A549 (cell line): Measurements from ENCODE around the gene GBGT1.

ENCODE experiments used
- CEBPB ChIP-seq, 2 experiments: fragments of >200 bp in 1 of 2; sonication (Bioruptor Twin) in 1 of 2; formaldehyde crosslinking in 1 of 2; IDR thresholded peaks; 2 replicates each; pipeline ENCODE4 v1.6.1; 2012 to 2016
- CHD2 ChIP-seq: fragments of 150-350 bp; IDR thresholded peaks from 2 replicates; pipeline ENCODE4 v1.6.1; 2014; ENCODE audit warnings: low read length; ENCODE audit not compliant: partially characterized antibody
- KDM5A ChIP-seq: fragments of 200-600 bp; sonication (generic); IDR thresholded peaks from 2 replicates; pipeline ENCODE4 v1.6.1; 2016; ENCODE audit warnings: antibody characterized with exemption, mild to moderate bottlenecking
- POLR2A ChIP-seq: IDR thresholded peaks from 2 replicates; pipeline ENCODE4 v1.6.1; 2012; ENCODE audit warnings: mild to moderate bottlenecking, low read length
- RAD21 ChIP-seq, 2 experiments: fragments of >200 bp in 1 of 2; sonication (Bioruptor Twin) in 1 of 2; formaldehyde crosslinking in 1 of 2; IDR thresholded peaks in 1 of 2; conservative IDR thresholded peaks in 1 of 2; 2 replicates in 1 of 2; 3 replicates in 1 of 2; pipeline ENCODE4 v1.6.1; 2012 to 2018; ENCODE audit warnings: inconsistent platforms in 1 of 2
- ZNF302 ChIP-seq: fragments of 250-450 bp; sonication (Bioruptor Pico); IDR thresholded peaks from 2 replicates; pipeline ENCODE4 v1.9.0; 2021; ENCODE audit warnings: inconsistent platforms, mild to moderate bottlenecking, moderate library complexity
- TF ChIP-seq, protein P1 (sequence below): fragments of >200 bp; sonication (Bioruptor Twin); formaldehyde crosslinking; IDR thresholded peaks from 3 replicates; pipeline ENCODE4 v1.5.1; 2016
- TF ChIP-seq, protein P2 (sequence below): fragments of 200-600 bp; sonication (generic); IDR thresholded peaks from 2 replicates; pipeline ENCODE4 v1.6.1; 2016; ENCODE audit warnings: antibody characterized with exemption, mild to moderate bottlenecking, moderate library complexity

- TF ChIP-seq POLR2A (no peak), RAD21 (conservative IDR thresholded peaks at IDR 0.05 in 1 of 2, IDR thresholded peaks at IDR 0.05 in 1 of 2) (no peak), KDM5A (no peak), CEBPB (IDR thresholded peaks at IDR 0.05) (no peak), ZNF302 (CRISPR knock-in tag) (no peak), CHD2 (no peak)
- TF ChIP-seq, protein P1, sequence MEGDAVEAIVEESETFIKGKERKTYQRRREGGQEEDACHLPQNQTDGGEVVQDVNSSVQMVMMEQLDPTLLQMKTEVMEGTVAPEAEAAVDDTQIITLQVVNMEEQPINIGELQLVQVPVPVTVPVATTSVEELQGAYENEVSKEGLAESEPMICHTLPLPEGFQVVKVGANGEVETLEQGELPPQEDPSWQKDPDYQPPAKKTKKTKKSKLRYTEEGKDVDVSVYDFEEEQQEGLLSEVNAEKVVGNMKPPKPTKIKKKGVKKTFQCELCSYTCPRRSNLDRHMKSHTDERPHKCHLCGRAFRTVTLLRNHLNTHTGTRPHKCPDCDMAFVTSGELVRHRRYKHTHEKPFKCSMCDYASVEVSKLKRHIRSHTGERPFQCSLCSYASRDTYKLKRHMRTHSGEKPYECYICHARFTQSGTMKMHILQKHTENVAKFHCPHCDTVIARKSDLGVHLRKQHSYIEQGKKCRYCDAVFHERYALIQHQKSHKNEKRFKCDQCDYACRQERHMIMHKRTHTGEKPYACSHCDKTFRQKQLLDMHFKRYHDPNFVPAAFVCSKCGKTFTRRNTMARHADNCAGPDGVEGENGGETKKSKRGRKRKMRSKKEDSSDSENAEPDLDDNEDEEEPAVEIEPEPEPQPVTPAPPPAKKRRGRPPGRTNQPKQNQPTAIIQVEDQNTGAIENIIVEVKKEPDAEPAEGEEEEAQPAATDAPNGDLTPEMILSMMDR, result no peak
- TF ChIP-seq, protein P2, sequence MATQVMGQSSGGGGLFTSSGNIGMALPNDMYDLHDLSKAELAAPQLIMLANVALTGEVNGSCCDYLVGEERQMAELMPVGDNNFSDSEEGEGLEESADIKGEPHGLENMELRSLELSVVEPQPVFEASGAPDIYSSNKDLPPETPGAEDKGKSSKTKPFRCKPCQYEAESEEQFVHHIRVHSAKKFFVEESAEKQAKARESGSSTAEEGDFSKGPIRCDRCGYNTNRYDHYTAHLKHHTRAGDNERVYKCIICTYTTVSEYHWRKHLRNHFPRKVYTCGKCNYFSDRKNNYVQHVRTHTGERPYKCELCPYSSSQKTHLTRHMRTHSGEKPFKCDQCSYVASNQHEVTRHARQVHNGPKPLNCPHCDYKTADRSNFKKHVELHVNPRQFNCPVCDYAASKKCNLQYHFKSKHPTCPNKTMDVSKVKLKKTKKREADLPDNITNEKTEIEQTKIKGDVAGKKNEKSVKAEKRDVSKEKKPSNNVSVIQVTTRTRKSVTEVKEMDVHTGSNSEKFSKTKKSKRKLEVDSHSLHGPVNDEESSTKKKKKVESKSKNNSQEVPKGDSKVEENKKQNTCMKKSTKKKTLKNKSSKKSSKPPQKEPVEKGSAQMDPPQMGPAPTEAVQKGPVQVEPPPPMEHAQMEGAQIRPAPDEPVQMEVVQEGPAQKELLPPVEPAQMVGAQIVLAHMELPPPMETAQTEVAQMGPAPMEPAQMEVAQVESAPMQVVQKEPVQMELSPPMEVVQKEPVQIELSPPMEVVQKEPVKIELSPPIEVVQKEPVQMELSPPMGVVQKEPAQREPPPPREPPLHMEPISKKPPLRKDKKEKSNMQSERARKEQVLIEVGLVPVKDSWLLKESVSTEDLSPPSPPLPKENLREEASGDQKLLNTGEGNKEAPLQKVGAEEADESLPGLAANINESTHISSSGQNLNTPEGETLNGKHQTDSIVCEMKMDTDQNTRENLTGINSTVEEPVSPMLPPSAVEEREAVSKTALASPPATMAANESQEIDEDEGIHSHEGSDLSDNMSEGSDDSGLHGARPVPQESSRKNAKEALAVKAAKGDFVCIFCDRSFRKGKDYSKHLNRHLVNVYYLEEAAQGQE, result no peak
These were observed 40.8 kb upstream of the GBGT1 start for GRCh38 chr9:133204335-133204992.
